Right lobe of liver (tissue), 6 donors: ENCODE measurements around the gene ARL13B. TPM values are rescaled to one million over a fixed set of nuclear protein-coding genes. Genes with fewer than 3 reads are reported as not detected.

Experiments
- ATAC-seq, 4 donors: fragments of 200-7000 bp; cut with Tn5 transposase; one replicate each; pipeline ENCODE4 v1.9.1; 2020; ENCODE audit warnings: mild to moderate bottlenecking in 4 of 4, moderate library complexity in 4 of 4
- DNase-seq, 3 donors: peaks; one replicate each; pipeline ENCODE4 v3.0.0-alpha.2; 2020
- H3K27ac ChIP-seq, 3 donors: fragments of 200-600 bp; one replicate each; pipeline ENCODE4 v1.8.0; 2022
- H3K27me3 ChIP-seq, 2 donors: fragments of 200-600 bp; one replicate each; pipeline ENCODE4 v1.8.0; 2022
- H3K36me3 ChIP-seq, 4 donors: fragments of 200-600 bp; sonication (generic) in 1 of 4; one replicate each; pipeline versions ENCODE4 v1.5.1 to v1.8.0; 2017 to 2022; ENCODE audit warnings: control low read depth in 1 of 4
- H3K4me1 ChIP-seq, 4 donors: fragments of 200-600 bp; sonication (generic) in 1 of 4; one replicate each; pipeline versions ENCODE4 v1.5.1 to v1.8.0; 2017 to 2022; ENCODE audit warnings: control low read depth in 1 of 4
- H3K4me3 ChIP-seq, 3 donors: fragments of 200-600 bp; one replicate each; pipeline ENCODE4 v1.8.0; 2022
- H3K9me3 ChIP-seq, 4 donors: fragments of 200-600 bp; sonication (generic) in 1 of 4; one replicate each; pipeline versions ENCODE4 v1.5.1 to v1.8.0; 2017 to 2022; ENCODE audit warnings: control low read depth in 1 of 4
- POLR2A ChIP-seq: fragments of 450-650 bp; IDR thresholded peaks from one replicate; pipeline ENCODE4 v1.6.1; 2017; ENCODE audit warnings: antibody characterized with exemption, mild to moderate bottlenecking
- WGBS: methylation state at CpG from one replicate; pipeline ENCODE4 v1.1.6; 2018; ENCODE audit warnings: low coverage, low lambda C conversion rate; ENCODE audit not compliant: insufficient coverage; ENCODE audit errors: missing lambda C conversion rate; 5-methylcytosine and 5-hydroxymethylcytosine counted together
- intact Hi-C, 2 donors: fragments of 100-400 bp; cut with DNase I; formaldehyde crosslinking; loops; one replicate each; pipeline versions ENCODE4 v1.11.2 to v1.14.1; 2022
- total RNA-seq, 6 experiments: library from RNA; depleted of rRNA in 2 of 6; stranded (reverse); fragments of >200 nt in 2 of 6; fragmentation: NEBNext Ultra II Directional in 3 of 6; extraction: Animal tissue kit (Norgen Biotek cat#: 25700) in 3 of 6; gene quantifications; one replicate each; pipeline versions ENCODE4 v1.1.0 to v1.2.4, GENCODE V29; 2016 to 2023
- TF ChIP-seq, protein P1 (sequence below), 4 donors: fragments of 200-600 bp in 3 of 4; fragments of 450-650 bp in 1 of 4; IDR thresholded peaks; one replicate each; pipeline versions ENCODE4 v1.5.1 to v1.8.0; 2016 to 2022; ENCODE audit warnings: antibody characterized with exemption in 4 of 4, mild to moderate bottlenecking in 2 of 4
- donor health status: DM: no; HTN: yes; CAD: no.
- donor health status: DM: no; HTN: no; CAD: no.
- donor health status: DM: no; HTN: no; CAD: no.
- donor health status: DM: no; HTN: yes; CAD: no.
- donor health status: DM: no; HTN: yes; CAD: no.

ARL13B gene
- total RNA-seq, 6 experiments from 2014 or later: 3.9 to 5.6 (median 4.5) TPM

DNA sequence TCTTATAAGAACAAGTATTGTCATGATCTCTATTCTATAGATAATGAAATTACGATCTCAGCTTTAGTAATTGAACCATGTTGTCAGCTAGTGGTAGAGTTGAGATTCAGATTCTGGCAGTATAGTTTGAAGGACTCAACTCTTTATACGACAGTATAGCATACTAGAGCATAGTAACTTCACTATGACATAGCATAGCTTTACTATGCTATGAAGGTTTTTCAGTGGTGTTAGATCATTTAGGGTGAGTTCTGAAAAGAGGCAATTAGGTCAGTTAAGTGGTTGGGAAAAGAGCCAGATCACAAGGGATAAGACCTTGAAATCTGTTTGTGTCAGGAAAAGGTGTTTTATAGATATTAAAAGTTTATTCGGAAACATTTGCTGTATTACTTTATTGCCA lies 40.3 kb downstream of the ARL13B start:
- Histone ChIP-seq H3K27ac (no peak overlapping the region), H3K9me3 (no peaks in the 10 kb centered on the region), H3K27me3 (no peaks in the 10 kb centered on the region), H3K4me1 (no peaks in the 10 kb centered on the region), H3K4me3 (no peak overlapping the region), H3K36me3 (no peaks in the 10 kb centered on the region)
- intact Hi-C loops: no loop called here
- WGBS: 85% methylated on average over 3 of the region's 3 CpGs
- no peak for ATAC-seq
- DNase-seq: no peak
- TF ChIP-seq, protein P1, sequence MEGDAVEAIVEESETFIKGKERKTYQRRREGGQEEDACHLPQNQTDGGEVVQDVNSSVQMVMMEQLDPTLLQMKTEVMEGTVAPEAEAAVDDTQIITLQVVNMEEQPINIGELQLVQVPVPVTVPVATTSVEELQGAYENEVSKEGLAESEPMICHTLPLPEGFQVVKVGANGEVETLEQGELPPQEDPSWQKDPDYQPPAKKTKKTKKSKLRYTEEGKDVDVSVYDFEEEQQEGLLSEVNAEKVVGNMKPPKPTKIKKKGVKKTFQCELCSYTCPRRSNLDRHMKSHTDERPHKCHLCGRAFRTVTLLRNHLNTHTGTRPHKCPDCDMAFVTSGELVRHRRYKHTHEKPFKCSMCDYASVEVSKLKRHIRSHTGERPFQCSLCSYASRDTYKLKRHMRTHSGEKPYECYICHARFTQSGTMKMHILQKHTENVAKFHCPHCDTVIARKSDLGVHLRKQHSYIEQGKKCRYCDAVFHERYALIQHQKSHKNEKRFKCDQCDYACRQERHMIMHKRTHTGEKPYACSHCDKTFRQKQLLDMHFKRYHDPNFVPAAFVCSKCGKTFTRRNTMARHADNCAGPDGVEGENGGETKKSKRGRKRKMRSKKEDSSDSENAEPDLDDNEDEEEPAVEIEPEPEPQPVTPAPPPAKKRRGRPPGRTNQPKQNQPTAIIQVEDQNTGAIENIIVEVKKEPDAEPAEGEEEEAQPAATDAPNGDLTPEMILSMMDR (IDR thresholded peaks at IDR 0.05): no peak
- TF ChIP-seq POLR2A: no peak

GRCh38 chr3:94024385-94024784 lies 44.4 kb downstream of the ARL13B start:
- DNase-seq (no peak), ATAC-seq (no peak)
- intact Hi-C loops: no loop called here
- TF ChIP-seq, protein P1 (IDR thresholded peaks at IDR 0.05): no peak
- TF ChIP-seq POLR2A: no peak
- Histone ChIP-seq H3K4me1 (no peaks in the 10 kb centered on the region), H3K27ac (no peak overlapping the region), H3K36me3 (no peaks in the 10 kb centered on the region), H3K27me3 (no peaks in the 10 kb centered on the region), H3K9me3 (no peaks in the 10 kb centered on the region), H3K4me3 (no peak overlapping the region)
- 85% methylated on average over 3 of the region's 3 CpGs for WGBS

GRCh38 chr3:94026623-94027022 lies 46.7 kb downstream of the ARL13B start:
- TF ChIP-seq, protein P1 (IDR thresholded peaks at IDR 0.05): no peak
- TF ChIP-seq POLR2A: no peak
- Histone ChIP-seq H3K36me3 (no peaks in the 10 kb centered on the region), H3K9me3 (no peaks in the 10 kb centered on the region), H3K27ac (no peak overlapping the region), H3K27me3 (no peaks in the 10 kb centered on the region), H3K4me3 (no peak overlapping the region), H3K4me1 (no peaks in the 10 kb centered on the region)
- DNase-seq (no peak), ATAC-seq (no peak)
- intact Hi-C loops: no loop called here
- 85% methylated on average over 2 of the region's 2 CpGs for WGBS

- H3K9me3 ChIP-seq: no peaks in the 10 kb centered on the region
- ATAC-seq: no peak
These were observed 48.3 kb downstream of the ARL13B start, which contains the start of gene STX19 for GRCh38 chr3:94028093-94028837. TSS of gene STX19 (minus strand) at chr3:94028597. CDS start at chr3:94015269, 13,328 bp downstream.

More at GRCh38 chr3:94028093-94028837, 48.3 kb downstream of the ARL13B start, which contains the start of gene STX19:
- H3K4me1 ChIP-seq: no peaks in the 10 kb centered on the region
- no peaks in the 10 kb centered on the region for H3K36me3 ChIP-seq
- no peak within 1 kb of the TSS for H3K4me3 ChIP-seq
- no peak for DNase-seq
- intact Hi-C loops: no loop called here
- WGBS: 76% methylated on average over 8 of the region's 8 CpGs
- H3K27ac ChIP-seq: no peak within 1 kb of the TSS
- TF ChIP-seq, protein P1 (IDR thresholded peaks at IDR 0.05): no peak
- TF ChIP-seq POLR2A: no peak
- no peaks in the 10 kb centered on the region for H3K27me3 ChIP-seq
